ENCODE measurements around the gene PTGR1.
"Not testable (repeated sequence)": the region's sequence is repeated elsewhere in the genome, so short reads cannot be mapped to it uniquely, and the experiment has no call there.

PTGR1 gene

GRCh38 chr9:111599092-111599954, at the start of gene PTGR1:
TSS of gene PTGR1 (minus strand) at chr9:111599647. CDS start at chr9:111597422, 2,225 bp downstream.
- DNase-seq (ENCODE audit: low read depth, low spot score), result no peak

- DNase-seq (ENCODE audit: low read depth, low spot score), result no peak
Measured at GRCh38 chr9:111649016-111649415, 49.6 kb upstream of the PTGR1 start.

- DNase-seq (ENCODE audit: low read depth, low spot score), result no peak
Measured at GRCh38 chr9:111648066-111648465, 48.6 kb upstream of the PTGR1 start.

GRCh38 chr9:111646417-111646816, 47.0 kb upstream of the PTGR1 start:
- DNase-seq (ENCODE audit: low read depth, low spot score), result no peak

- DNase-seq (ENCODE audit: low read depth, low spot score), result no peak
Measured at GRCh38 chr9:111645806-111646205, 46.4 kb upstream of the PTGR1 start.

GRCh38 chr9:111644195-111644772, 44.8 kb upstream of the PTGR1 start:
- DNase-seq (ENCODE audit: low read depth, low spot score), result no peak

GRCh38 chr9:111637421-111637950, 38.0 kb upstream of the PTGR1 start:
- DNase-seq (ENCODE audit: low read depth, low spot score), result no peak

GRCh38 chr9:111634860-111635259, 35.4 kb upstream of the PTGR1 start:
- no peak for DNase-seq (ENCODE audit: low read depth, low spot score)

GRCh38 chr9:111633389-111633736, 33.9 kb upstream of the PTGR1 start:
- no peak for DNase-seq (ENCODE audit: low read depth, low spot score)

GRCh38 chr9:111632695-111633388, 33.4 kb upstream of the PTGR1 start:
- DNase-seq (ENCODE audit: low read depth, low spot score), result no peak

GRCh38 chr9:111632060-111632459, 32.6 kb upstream of the PTGR1 start:
- DNase-seq (ENCODE audit: low read depth, low spot score), result no peak

- DNase-seq (ENCODE audit: low read depth, low spot score), result peak; percentile 93
Measured at GRCh38 chr9:111631214-111631971, 31.9 kb upstream of the PTGR1 start, which contains the start of gene DNAJC25. TSS of gene DNAJC25 (plus strand) at chr9:111631334. CDS start at chr9:111631408, 74 bp downstream.

GRCh38 chr9:111630964-111631213, 31.4 kb upstream of the PTGR1 start:
- no peak for DNase-seq (ENCODE audit: low read depth, low spot score)

- DNase-seq (ENCODE audit: low read depth, low spot score), result no peak
Measured at GRCh38 chr9:111630182-111630963, 30.9 kb upstream of the PTGR1 start.

- no peak for DNase-seq (ENCODE audit: low read depth, low spot score)
Measured at GRCh38 chr9:111628411-111628810, 29.0 kb upstream of the PTGR1 start.

GRCh38 chr9:111627260-111627963, 28.0 kb upstream of the PTGR1 start:
- no peak for DNase-seq (ENCODE audit: low read depth, low spot score)

GRCh38 chr9:111622626-111623025, 23.2 kb upstream of the PTGR1 start:
- DNase-seq (ENCODE audit: low read depth, low spot score), result no peak

- no peak for DNase-seq (ENCODE audit: low read depth, low spot score)
Measured at GRCh38 chr9:111621895-111622480, 22.5 kb upstream of the PTGR1 start.

- not testable (repeated sequence) for DNase-seq (ENCODE audit: low read depth, low spot score)
Measured at GRCh38 chr9:111617349-111617748, 17.9 kb upstream of the PTGR1 start.

- no peak for DNase-seq (ENCODE audit: low read depth, low spot score)
Measured at GRCh38 chr9:111615928-111616327, 16.5 kb upstream of the PTGR1 start.

Data from activated CD4-positive, CD25-positive, alpha-beta regulatory T cell treated with anti-CD3 and anti-CD28 coated beads, Interleukin-2, amount 50 U/mL, for 16 hours (primary cell).